HG03064 (cell line): ENCODE data around the gene DNAJC6.
"Not testable (repeated sequence)": the region's sequence is repeated elsewhere in the genome, so short reads cannot be mapped to it uniquely, and the experiment has no call there.

ENCODE experiments used
- ATAC-seq: cut with Tn5 transposase; IDR thresholded peaks from one replicate; pipeline ENCODE4 v1.9.1; 2021; ENCODE audit warnings: low read depth; ENCODE audit not compliant: unreplicated experiment

Gene DNAJC6

DNA sequence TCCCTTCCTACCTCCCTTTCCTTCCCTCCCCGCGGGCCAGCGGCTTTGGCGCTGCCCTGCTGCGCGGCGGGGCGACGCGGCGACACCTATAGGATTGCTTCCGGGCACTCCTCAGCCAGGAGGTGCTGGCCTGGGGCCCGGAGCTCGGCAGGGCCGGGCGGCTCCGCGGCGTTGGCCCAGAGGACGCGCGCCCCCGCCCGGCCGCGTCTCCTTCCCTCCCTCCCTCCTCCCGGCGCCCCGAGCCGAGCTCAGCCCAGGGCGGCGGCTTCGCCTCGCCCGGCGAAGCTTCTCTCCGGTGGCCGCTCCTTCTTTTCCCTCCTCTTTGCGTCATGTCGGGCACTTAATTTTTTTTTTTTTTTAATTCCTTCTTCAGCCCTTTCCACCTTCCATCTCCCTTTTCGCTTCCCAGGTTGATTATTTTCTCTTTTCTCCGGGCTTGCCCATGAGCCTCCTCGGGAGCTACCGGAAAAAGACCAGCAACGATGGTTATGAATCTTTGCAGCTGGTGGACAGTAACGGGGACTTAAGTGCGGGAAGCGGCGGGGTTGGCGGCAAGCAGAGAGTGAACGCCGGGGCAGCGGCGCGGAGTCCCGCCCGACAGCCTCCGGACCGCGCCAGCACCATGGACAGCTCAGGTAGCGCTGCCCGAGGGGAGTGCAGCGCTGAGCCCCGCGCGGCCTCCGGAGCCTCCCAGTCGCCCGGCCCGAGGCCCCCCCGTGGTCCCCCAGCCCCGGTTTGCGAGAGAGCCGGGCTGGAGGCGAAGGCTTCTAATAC, at the start of gene DNAJC6:
DNAJC6 (plus strand) TSS at position 240 of the 774 bp plus-strand sequence; CDS start at position 443, 203 bp downstream.
- ATAC-seq: peak; percentile 71

DNA sequence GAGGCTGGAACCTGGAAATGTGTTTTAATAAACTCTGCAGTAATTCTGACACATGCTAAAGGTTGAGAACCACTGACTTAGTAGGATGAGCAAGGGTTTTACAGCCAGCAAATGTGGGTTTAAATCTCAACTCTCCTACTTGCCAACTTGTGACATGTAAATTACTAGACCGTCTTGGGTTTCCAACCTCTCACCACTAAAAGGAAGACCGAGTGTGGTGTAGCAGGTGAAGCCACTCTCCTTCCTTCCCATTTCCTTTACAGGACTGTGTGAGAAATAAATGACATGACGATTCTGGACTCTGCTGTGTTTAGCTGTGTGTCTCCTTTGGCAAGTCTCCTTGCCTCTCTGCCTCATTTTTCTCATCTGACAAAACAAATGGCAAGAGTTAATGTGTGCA, 49.5 kb upstream of the DNAJC6 start:
- no peak for ATAC-seq

DNA sequence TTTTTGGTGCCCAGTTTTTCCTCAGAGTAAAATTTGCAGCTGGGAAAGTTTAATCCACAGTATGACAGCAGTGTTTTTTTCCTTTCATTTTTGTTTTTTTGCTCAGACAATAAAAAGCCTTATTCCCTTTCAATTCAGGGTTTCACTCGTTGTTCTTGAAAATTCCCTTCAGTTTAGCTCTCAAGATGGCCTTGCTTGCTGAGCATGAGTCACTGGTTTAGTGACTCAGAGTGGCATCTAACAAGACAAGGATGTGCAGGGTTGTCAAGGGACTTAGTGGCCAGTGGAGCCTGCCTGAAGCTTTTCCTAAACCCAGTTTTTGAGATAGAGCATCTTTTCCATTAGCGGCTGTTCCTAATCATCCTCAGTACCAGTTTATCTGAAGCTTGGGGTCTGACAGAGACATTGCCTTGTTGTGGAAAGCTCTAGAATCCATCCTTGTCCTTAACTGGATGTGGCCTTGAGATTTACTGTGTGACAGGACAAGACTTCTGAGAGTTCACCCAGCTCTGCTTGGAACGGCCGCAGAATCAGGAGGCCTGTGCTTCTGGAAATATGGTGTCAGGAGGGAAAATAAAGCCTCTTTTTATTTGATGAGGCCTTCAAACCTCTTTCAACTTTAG, 48.4 kb upstream of the DNAJC6 start:
- no peak for ATAC-seq

DNA sequence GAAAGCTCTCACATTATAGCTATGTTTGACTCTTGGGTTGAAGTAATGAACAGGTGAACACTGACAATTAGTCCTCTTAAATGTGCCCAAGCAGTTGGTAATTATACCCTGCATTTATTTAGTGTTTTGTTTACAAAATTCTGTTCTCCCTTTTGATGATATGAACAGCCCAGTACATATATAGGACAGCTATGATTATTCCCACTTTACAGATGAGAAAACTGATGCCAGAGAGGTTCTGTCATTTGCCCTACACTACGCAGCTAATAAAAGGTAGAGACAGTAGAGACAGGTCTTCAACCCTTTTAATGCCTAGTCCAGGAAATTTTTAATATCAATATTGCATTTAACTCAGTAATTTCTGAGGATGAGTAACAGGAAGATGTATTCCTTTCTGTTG, 46.1 kb upstream of the DNAJC6 start:
- no peak for ATAC-seq

DNA sequence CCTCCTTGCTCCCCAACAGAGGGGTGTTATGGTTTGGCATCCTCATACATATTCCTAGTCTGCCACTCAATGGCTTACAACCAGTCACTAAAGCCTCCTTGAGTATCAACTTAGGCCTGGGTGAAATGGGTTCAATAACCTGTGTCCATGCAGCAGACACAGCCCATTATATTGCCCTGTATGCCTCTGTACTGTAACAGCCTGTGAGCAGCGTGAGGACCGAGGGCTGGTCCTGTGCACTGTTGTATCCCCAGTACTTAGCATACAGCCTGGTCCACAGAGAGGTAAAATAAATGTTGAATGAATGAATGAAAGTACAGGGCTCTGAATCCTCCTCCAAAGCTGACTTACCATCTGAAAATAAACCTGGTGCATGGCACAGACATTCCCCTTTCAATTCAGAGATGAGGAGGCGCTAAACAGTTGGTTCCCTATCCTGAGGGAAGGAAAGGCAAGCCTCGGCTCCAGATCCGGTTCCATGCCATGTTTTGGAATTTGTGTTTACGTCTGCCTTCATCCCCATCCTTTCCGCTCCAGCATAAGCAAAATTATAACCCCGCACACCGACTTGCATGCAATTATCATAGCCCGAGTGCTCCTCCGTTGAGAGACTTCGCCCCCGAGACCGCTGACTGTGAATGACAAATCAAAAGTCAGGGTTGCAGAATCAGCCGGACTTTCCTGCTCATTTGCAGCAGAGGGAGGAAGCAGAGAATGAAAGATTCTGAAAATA, 45.0 kb upstream of the DNAJC6 start:
- no peak for ATAC-seq

DNA sequence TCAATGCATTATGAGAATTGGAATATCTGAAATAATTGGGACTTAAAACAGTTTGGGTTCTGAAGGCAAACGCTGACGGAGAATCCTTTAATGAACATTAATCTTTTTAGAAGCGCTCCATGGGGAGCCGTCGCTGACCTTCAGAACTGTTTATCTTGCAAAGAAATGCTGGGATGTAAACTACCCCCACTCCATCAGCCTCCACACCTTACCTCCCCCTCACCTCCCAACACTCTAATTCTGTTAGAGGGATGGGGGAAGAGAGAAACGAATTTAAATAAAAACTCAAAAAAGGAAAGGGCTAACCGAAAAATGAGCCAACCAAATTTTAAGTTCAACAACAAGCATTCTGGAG, 44.1 kb upstream of the DNAJC6 start:
- no peak for ATAC-seq

DNA sequence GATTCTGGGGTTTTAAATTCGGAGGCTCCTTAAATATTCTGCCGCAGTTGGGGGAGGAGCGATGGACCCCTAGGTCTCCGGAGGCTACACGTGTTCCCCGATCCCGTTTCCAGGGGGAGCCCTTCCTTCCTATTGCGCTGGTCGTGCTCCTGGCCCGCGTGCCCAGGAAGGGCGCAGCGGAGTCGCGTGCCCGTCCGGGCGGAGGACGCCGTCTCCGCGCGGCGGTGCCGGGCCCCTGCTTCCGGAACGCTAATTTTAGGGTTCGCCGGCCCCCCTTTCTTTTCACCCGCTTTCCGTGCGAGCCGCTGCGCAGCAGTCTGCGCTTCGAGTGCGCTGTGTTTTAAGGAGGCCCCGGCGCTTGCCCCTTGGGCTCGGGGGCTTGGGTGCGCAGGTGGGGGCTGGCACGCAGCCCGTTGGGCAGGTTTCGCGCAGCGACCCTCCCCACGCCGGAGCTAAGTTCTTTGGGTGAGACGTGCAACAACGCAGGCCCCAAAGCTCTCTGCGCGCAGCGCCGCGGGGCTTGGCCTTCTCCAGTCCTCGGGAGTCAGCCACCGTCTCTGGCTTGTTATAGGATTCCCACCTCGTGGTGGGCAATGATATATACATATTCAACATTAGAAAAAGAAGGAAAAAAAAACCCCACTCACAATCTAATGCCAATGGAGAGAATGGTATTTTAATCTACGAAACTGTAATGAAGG, 43.5 kb upstream of the DNAJC6 start:
- peak; percentile 60 for ATAC-seq

DNA sequence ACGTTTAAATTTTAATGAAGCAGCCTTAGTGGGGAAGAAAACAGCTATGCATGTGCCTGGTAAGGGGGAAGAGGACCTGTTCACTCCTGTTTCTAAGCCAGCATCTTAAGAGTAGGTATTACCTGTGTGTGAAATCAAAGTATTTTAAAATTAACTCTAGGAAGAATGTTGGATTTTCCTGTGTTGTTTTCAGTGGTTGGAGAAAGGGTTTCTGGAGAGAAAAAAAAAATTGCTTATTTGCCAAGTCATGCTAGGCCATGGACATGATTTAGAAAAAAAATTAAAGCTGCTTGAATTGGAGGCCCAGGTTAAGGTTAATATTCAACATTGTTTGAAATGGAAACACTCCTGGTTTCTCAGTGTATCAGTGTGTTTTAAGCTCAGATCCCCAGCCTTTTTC, 42.9 kb upstream of the DNAJC6 start:
- ATAC-seq: no peak

DNA sequence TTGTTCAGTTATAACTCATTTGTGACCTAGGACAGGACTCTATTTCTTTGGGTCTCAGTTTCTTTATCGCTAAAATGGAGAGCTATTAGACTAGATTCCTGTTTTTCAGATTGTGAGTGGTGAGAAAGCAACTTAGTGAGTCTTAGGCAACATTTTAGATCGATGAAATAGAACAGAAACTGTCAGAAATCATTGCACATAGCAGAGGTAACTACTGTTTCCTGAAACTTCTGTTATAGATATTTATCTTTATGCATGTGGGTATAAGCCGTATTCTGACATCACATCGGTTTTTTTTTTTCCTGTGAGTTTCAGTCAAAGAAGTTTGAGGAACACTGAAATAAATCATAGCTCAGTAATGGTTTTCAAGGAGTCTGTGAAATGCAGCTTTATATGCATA, 42.1 kb upstream of the DNAJC6 start:
- no peak for ATAC-seq

DNA sequence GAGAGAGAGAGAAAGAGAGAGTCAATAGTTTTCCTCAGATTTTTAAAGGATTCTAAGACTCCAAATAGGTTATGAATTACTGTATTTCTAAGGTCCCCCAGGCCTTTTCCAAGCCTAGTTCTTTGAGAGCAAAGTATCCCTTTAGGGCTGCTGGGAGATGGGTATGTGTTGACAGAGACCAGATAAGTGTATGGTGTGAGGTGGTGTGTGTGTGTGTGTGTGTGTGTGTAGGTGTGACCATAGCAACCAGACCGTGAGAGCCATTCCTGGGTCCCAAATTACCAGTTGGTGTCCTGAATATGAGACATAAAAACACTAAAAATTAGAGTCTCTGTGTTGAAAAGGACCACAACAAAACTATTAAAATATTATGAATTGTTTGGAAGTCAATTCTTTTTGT, 41.7 kb upstream of the DNAJC6 start:
- no peak for ATAC-seq

DNA sequence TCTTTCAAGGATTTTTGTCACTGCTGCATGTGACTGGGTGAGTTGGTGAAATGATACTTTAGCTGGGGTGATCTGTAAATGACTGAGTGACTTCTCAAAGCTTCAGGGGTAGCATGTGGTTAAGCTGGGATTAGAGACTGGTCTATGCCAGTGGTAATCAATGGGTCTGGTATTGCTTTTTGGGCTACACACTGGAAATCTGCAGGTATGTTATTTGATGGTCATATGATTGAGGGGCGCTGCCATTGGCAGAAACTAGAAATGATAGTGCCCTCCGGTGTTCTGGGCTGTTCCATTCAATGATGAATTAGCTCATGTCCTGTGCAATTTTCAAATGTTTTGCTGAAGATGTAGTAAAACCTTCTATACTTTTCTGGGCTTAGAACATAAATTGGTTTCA, 39.7 kb upstream of the DNAJC6 start:
- no peak for ATAC-seq

DNA sequence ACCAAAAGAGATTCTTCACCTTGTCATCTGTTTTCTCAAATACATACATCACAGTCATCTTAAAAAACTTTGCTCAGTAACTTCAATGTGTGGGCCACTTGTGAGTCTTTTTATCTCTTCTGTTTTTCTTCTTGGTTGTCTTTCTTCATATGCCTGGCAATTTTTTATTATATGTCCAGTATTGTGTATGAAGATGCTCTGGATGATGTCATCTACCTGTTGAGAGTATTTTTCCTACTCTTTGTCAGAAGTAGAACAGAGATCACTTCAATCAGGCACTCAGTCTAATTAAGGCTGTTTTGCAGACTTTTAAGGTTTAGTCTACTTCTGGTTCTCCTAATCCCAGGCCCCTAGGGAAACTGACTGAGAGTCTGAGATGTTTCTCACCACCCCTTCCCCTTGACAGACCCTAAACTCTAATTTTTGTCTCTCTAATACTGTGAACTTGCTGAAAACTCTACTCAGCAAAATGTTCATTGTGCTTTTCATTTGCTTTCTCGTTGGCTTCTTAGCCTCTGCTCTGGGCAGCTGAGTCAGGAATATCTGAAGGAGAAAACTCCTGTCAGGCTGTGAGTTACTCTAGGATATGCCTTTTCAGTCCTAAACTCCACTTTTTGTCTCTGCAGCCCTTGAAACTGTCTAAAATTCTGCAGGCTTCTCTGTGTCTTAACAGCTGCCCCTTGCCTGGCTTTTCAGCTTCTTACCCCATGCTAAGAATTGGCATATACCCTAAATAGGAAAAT, 33.0 kb upstream of the DNAJC6 start:
- ATAC-seq: no peak

DNA sequence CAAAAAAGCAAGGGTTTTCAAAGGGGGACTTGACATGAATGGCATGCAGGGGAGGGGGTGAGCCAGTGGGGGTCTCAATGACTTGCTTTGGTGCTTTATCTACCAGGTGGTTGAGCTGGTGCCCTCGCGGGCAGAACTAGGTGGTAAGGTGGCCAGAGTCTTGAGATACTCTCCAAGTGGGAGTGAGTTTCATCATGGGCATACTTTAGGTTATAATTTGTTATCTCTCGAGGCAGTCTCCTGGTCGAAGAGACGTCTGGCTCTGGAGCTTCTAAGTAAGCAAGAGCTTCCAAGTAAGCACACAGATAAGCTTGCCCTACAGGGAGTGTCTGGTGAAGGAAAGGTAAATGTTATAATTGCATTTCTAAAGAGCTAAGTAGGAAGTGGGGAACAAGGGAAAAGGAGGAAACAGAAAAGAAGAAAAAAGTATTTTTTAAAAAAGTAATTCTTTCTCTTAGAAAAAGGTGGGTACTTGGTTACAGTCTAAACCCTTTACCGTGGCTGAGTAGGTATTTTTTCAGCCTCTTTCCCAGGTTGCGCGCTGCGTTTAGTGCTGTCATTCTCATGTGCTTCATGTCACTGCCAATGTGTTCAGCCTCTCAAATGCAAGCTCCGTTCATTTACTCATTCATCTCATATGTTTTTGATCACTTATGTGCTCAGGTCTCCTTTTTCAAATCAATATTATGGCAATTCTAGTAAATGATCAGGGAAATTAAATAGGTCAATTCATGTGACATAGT, 31.6 kb upstream of the DNAJC6 start:
- no peak for ATAC-seq

DNA sequence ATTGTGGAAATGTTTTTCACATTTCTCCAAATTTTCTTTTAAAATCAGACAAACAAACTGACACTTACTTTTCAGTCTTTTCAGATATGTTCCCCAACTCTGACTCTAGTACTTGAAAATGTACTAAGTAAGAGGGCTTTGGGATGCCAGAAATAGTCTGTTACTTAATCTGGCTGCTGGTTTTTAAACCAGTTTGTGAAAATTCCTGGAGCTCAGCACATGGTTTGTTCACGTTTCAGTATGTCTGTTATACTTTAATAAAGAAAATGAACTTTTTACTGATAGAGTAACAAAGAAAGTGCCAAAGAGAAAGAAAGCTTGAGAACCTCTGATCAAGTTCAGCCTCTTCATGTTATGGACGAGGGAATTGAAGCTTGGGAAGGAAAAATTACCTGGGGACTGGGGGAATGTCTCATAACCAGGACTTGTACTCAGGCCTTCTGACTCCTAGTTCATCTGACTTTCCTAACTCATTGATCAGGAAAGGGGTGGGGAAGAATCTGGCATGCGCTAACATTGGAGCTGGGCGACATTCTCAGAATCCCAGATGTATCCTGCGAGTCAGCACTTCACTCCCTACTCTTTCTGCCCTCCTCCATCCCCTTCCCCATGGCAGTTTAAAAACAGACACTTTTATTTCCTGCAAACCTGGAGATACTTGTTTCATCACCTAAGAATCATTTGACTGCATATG, 30.8 kb upstream of the DNAJC6 start:
- no peak for ATAC-seq

DNA sequence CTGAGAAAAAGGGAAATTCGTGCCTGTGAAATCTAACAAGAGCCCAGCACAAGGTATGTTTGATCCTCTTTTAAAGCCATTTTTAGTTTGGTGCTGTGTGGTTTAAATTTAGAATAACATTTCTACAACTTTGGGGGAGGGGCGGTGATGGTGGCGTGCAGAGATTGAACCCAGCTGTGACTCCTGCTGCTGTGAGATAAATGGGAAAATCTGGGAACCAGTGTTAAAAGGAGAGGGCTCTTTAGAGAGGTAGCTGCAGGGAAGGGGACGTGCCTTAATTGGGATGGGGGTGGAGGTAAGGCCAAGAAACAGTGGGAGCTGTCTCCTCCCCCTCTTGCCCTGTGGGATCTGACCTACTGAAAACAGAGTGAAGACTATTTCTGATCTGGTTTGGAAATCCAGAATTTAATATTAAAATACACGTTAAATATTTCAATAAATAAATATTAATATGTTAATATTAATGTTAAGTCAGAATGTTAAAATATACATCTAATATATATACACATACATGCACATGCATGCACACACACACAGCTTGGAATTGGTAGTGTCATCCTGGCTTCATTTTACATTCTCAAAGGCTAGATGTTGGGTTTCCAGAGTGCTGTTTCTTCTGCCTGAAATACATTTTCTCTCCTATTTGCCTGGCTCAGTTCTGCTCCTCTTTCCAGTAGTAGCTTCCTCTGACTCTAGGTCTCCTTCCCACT, 30.1 kb upstream of the DNAJC6 start:
- no peak for ATAC-seq

DNA sequence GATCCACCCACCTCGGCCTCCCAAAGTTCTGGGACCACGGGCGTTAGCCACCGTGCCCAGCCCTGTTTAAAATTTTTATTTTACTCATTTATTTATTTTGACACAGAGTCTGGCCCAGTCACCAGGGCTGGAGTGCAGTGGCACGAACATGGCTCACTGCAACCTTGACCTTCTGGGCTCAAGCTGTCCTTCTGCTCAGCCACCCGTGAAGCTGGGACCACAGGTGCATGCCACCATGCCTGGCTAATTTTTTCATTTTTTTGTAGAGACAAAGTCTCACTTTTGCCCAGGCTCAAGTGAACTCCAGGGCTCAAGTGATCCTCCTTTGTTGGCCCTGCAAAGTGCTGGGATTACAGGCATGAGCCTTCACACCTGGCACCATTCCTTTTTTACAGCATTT, 27.5 kb upstream of the DNAJC6 start:
- ATAC-seq: no peak

DNA sequence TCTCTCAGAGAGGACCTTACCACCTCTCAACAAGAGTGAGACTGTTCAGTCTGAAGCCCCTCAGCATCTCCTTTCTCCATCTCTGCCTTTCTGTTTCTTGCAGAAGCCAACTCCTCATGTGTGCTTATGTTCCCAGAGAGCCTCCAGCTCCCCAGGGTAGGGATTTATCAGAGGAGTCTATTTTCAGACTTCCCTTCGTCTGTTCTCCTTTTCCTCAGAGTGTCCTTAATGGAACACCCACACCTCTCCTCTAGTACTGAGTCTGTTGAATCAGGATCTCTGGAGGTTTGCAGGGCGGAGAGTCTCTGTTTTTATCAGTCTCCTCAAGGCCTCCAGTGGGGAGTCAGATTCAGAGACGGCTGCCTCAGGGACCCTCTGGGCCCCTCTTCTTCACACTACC, 25.1 kb upstream of the DNAJC6 start:
- ATAC-seq: no peak

DNA sequence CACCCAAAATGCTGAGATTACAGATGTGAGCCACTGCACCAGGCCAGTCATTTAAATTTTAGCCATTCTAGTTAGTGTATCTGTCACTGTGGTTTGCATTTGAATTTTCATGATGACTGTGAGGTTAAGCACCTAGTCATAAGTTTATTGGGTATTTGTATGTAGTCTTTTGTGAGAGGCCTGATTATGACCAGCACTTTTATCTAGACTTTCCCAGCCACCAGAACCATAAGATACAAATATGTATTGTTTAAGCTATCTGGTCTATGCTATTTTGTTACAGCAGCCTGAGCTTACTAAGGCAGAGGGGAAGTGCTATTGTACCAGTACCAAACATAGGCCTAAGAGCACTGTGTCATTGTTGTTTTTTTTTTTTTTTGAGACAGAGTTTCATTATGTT, 19.9 kb upstream of the DNAJC6 start:
- peak; percentile 71 for ATAC-seq

DNA sequence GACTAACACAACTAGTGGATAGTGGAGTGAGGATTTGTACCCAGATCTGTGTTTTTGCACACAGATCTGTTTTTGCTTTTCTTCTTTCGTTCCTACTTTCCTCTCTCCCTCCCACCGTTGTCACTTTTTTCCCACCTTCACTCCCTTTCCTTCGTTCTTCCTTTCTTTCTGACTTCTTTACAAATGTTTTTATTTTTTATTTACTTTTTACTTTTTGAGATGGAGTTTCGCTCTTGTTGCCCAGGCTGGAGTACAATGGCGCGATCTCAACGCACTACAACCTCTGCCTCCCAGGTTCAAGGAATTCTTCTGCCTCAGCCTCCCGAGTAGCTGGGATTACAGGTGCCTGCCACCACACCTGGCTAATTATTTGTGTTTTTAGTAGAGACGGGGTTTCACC, 17.5 kb upstream of the DNAJC6 start:
- not testable (repeated sequence) for ATAC-seq
